ENCODE measurements around the gene CD44. TPM values are rescaled to one million over a fixed set of nuclear protein-coding genes. Genes with fewer than 3 reads are reported as not detected.

Gene CD44
- polyA plus RNA-seq, 1 donor from 2014 or later, result 0.77 TPM

- H3F3A ChIP-seq (ENCODE audit: insufficient read depth, low read length, poor library complexity, severe bottlenecking), result no peaks in the 10 kb centered on the region
- H4K20me1 ChIP-seq (ENCODE audit: insufficient read depth), result no peaks in the 10 kb centered on the region
- TF ChIP-seq TAF1 (IDR thresholded peaks at IDR 0.05; ENCODE audit: low read depth), result no peak
- no peak for TF ChIP-seq EP300 (conservative IDR thresholded peaks at IDR 0.05; ENCODE audit: poor library complexity, severe bottlenecking)
- TF ChIP-seq SMC3 (conservative IDR thresholded peaks at IDR 0.05; ENCODE audit: poor library complexity), result no peak
- TF ChIP-seq EZH2 (IDR thresholded peaks at IDR 0.05; ENCODE audit: borderline replicate concordance, insufficient read depth, low read length, poor library complexity, severe bottlenecking), result no peak
- TF ChIP-seq REST (IDR thresholded peaks at IDR 0.05; ENCODE audit: borderline replicate concordance), result no peak
- TF ChIP-seq MXI1 (conservative IDR thresholded peaks at IDR 0.05; ENCODE audit: poor library complexity, severe bottlenecking), result no peak
- H3K27ac ChIP-seq (ENCODE audit: low read length), result no peak overlapping the region
- H3K79me2 ChIP-seq (replicated peaks; ENCODE audit: insufficient read depth, low read length), result no peaks in the 10 kb centered on the region
- H3K36me3 ChIP-seq (ENCODE audit: insufficient read depth, low read length), result no peaks in the 10 kb centered on the region
- H3K4me2 ChIP-seq (ENCODE audit: low read length), result no peak overlapping the region
- H2AFZ ChIP-seq (ENCODE audit: low read depth, low read length), result no peak overlapping the region
- no peak overlapping the region for H3K4me3 ChIP-seq (ENCODE audit: low read length)
- H3K9me3 ChIP-seq (ENCODE audit: low read length), result no peaks in the 10 kb centered on the region
- H3K9me2 ChIP-seq (ENCODE audit: insufficient read depth, low read length), result no peaks in the 10 kb centered on the region
- H3K9ac ChIP-seq (ENCODE audit: low read length), result no peak overlapping the region
- no peaks in the 10 kb centered on the region for H3K27me3 ChIP-seq (ENCODE audit: insufficient read depth, low read depth, low read length)
Observed at GRCh38 chr11:35126879-35127581, 11.9 kb upstream of the CD44 start.

GRCh38 chr11:35127619-35128018, 11.4 kb upstream of the CD44 start:
- Histone ChIP-seq H3K9me2 (ENCODE audit: insufficient read depth, low read length) (no peaks in the 10 kb centered on the region), H3F3A (ENCODE audit: insufficient read depth, low read length, poor library complexity, severe bottlenecking) (no peaks in the 10 kb centered on the region), H4K20me1 (ENCODE audit: insufficient read depth) (no peaks in the 10 kb centered on the region), H2AFZ (ENCODE audit: low read depth, low read length) (no peak overlapping the region), H3K4me2 (ENCODE audit: low read length) (no peak overlapping the region), H3K27ac (ENCODE audit: low read length) (no peak overlapping the region), H3K79me2 (replicated peaks; ENCODE audit: insufficient read depth, low read length) (no peaks in the 10 kb centered on the region), H3K9me3 (ENCODE audit: low read length) (no peaks in the 10 kb centered on the region), H3K9ac (ENCODE audit: low read length) (no peak overlapping the region), H3K27me3 (ENCODE audit: insufficient read depth, low read depth, low read length) (no peaks in the 10 kb centered on the region), H3K36me3 (ENCODE audit: insufficient read depth, low read length) (no peaks in the 10 kb centered on the region), H3K4me3 (ENCODE audit: low read length) (no peak overlapping the region)
- TF ChIP-seq TAF1 (IDR thresholded peaks at IDR 0.05; ENCODE audit: low read depth) (no peak), SMC3 (conservative IDR thresholded peaks at IDR 0.05; ENCODE audit: poor library complexity) (no peak), POLR2AphosphoS5 (IDR thresholded peaks at IDR 0.05) (no peak), RAD21 (conservative IDR thresholded peaks at IDR 0.05) (no peak), EP300 (conservative IDR thresholded peaks at IDR 0.05; ENCODE audit: poor library complexity, severe bottlenecking) (no peak), REST (IDR thresholded peaks at IDR 0.05; ENCODE audit: borderline replicate concordance) (no peak)
